T-helper 2 cell treated with Interferon-gamma antibody and Interleukin-4, amounts not matched to agents 100 ng/mL and 5 ng/mL, for 36 hours (primary cell): ENCODE measurements around the gene NRG2. TPM values are rescaled to one million over a fixed set of nuclear protein-coding genes. Genes with fewer than 3 reads are reported as not detected.

Experiments used
- intact Hi-C: fragments of 100-400 bp; cut with micrococcal nuclease; formaldehyde crosslinking; loops from one replicate; pipeline ENCODE4 v1.15.1; 2023
- total RNA-seq: library from RNA; stranded (reverse); gene quantifications from 2 replicates; pipeline ENCODE4 v1.2.3, GENCODE V29; 2022

NRG2 gene
- total RNA-seq, 1 donor from 2014 or later, result not detected

DNA sequence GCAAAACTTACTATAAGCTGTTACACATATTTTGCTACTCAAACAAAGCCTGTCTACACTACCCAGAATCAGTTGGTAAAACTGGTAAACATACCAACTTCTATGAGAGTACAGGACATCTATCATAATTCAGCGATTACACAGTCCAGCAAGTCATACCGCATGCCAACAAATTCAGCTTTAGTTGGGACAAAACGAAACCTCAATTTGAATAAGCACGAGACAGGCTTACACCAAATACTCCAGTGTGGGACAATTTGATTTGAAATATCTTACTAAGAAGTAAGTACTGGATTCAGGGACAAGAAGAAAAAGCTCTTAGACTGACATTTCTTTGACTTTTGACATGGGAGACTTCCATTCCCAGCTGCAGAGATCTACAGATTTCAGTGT is 2.0 kb downstream of the NRG2 start:
- intact Hi-C loops, result no loop called here

DNA sequence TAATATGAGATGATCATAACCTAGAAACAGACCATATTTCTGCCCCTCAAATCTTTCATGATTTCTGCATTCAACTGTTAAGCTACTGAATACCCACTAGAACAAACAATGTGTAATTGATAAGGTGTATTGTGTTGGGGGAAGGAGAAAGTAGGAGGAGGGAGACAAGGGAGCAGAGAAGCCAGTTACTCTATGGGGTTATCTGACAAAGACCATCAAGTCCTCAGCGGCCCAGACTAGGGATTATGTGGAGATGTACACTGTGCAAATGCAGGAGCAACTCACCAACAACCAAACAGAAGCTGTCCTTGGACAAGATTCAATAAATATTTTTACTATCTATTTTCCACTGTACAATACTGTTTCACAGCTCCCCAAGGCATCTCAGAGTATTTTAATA is 2.7 kb downstream of the NRG2 start:
- intact Hi-C loops, result no loop called here

DNA sequence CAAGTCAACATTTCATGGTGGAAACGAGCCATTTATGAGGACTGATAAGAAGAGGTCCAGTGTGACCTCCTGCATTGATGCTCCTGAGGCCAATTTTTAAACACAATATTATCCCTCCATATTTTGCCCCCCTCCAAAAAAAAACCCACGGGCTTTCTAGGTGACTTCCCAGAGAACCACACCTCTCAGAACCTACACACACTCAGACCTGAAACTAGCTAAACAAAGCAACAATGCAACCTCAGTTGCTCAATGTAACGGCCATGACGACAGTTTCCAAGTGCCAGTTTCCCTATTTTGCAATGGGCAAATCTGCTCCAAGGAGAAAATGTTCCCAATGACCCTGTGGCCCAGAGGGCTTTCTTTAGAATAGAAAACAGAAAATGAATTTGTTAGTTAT is 3.5 kb downstream of the NRG2 start:
- intact Hi-C loops, result no loop called here

DNA sequence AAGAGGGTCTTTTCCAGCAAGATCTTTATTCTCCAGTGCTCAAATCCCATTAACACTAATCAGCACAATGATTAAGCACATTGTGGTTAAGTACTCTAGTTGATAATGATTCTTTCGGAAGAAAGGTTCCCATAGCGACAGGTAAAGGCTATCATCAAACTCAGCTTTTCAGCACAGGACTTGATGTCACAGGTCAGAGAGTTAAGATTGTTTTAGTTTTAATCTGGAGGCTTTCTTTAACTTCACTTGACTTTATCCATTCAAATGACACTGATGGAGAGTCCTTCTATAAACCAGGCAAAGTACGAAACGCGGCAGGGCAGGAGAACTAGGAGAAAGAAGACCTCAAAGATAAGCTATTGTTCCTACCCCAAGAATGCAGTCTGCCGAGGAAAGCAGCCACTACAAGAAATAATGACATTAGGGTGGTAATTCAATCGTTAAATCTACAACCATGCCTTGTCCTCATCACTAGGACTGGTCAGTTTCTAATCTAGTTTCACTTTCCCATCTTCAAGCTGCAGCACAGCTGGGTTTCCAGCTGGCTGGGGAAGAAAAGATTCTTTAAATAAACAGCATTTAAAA is 4.6 kb downstream of the NRG2 start:
- intact Hi-C loops, result no loop called here

DNA sequence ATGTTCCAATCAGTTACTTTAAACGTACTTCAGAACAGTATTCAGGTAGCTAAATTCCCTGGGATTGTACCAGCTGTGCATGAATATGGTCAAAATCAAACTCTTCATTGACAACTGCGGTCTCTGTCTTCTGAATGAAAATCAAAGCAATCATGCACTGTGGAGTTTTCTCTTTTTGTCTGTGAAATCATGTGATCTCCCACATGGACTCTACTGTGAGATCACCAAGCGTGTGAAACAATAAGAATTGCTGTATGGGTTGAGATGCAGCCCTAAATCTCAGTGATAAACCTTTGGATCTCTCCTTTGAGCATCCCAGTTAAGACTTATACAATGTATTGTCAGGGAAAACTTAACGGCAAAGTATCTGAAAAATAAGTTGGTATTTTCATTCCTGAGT is 6.1 kb downstream of the NRG2 start:
- intact Hi-C loops, result no loop called here

DNA sequence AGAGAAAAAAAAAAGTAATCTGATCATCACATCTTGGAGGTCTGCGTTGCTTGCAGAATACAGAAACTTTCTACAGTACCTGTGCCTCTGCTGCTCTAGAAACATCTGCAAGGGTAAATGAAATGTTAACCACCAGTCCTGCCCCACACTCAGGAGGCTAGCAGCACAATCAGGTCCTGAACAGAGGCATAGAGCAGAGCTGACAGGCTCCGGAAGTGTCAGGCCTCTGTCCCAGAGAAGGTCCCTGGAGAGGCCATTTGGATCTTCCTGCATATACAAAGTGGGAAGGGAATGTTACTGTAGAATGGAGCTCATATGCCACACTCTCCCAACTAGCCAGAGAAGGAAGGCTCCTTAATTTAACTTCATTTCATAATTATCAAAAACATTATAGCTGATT is 7.2 kb downstream of the NRG2 start:
- intact Hi-C loops, result no loop called here

DNA sequence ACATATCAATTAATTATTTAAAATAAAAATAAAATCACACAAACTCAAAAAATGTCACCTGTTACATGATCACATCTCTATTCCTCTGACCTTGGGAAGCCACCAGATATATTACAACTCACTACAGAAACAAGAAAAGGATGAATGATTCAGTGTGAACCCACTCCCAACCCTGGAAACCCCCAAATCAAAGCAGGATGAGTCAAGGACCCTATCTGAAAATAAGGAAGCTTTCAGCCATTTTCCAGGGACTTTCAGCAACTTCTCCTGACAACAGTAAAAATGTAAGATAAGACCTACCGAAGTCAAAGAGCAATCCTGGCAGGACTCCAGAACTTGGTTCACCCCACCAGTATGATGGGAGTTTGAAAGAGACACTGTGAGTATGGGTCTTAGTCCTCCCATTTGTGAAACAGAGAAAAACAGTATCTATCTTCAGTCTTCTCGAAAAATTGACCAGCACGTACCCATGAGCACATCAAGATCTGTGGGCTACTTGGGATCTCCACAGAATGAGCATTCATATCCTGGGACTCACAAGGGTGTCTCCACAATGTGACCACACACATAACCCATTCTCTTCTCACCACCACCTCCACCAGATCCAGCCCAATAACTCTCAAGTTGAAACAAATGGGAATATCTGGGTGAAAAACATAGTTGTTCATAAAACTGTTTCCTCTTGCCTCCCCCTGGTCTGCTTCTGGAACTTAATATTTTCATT is 9.9 kb downstream of the NRG2 start:
- intact Hi-C loops, result no loop called here

DNA sequence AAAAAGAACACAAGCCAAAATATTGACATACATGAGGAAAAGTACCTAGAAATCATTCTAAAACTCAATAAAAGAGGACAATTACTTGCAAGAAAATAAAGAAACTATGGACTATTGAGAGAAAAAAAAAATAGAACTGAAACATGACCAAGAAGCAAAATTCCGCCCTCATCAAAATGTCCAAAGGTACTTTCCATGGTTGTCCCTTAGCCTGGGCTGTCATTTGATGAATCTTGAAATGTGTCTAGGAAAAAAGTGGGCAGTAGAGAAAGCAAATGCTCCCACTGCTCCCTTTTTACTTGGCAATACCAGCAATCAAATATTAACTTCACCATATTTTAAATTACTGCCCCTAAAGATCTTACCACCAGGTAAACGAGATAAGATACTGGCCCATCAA is 10.8 kb downstream of the NRG2 start:
- intact Hi-C loops, result no loop called here

DNA sequence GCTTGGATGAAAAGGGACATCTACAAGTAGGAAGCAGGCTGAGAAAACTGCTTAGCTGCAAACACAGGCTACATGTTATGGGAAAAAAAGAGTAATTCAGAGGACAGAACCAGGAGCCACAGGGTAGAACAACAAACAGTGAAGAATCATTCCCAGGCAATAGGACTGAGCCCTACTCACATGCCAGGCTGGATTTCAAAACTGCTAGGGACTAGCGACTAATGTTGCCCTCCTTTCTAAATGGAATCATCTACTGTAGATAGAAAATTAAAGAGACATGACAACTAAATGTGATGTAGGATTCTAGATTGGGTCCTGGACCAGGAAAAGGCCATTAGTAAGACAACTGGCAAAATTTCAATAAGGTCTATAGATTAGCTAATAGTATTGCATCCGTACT is 15.3 kb downstream of the NRG2 start:
- intact Hi-C loops, result no loop called here

DNA sequence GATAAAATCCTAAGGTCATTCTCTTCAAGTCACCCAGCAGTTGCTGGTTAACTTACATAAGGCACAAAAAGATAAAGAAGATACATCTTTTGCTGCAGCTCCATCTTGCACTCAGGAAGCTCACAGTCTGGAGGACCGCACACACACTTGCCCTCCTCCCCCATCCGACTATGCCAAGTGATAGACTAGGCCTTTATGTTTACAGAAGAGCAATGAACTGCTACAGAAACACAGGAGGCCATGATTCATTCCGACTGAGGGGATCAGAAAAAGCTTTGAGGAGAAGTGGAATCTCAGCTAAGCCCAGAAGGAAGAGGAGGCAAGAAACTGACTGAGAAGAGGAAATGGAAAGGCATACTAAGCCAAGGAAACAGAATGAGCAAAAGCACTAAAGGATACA is 17.4 kb downstream of the NRG2 start:
- intact Hi-C loops, result no loop called here

DNA sequence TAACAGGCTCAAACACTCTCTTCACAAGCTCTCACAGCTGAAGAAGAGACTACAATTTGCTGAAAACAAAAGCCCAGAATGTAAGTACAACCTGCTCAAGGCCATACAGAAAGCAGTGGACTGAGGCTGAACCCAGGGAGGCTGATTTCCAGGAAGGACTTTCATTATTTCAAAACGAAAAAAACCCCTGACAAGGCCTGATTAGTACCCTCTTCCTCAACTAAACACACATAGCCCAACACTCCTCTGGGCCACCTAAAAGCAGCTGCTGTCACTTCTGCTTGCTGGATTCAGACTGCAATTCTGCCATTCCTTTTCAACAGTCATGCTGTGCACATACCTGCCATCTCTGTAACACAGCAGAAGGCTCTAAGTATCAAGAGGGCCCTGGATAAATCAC is 18.2 kb downstream of the NRG2 start:
- intact Hi-C loops, result no loop called here

DNA sequence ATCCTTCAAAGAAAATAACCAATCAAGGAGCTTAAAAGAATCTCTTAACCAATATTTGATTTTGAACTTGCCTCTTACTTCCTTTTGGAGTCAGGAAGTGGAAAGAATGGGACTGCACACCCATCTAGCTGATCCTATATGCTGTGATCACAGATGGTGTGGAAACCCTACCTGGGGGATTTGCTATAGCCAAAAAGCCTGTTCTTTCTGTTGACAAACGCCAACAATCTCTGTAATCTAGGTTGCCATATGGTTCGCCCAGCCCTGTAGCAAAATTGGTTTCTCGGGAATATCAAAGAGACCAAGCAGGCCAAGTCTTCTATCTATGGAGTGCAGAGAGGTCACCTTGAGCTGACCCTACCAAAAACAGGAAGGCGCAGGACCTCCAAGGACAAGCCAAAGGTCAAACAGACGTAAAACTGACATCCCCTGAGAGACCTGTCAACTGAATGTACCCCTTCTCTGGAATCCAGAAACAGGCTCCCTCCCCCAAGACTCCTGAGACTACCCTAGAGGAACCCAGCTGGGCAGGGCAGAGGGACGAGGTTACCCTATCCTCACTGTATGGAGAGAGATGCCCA is 19.4 kb downstream of the NRG2 start:
- intact Hi-C loops, result no loop called here

DNA sequence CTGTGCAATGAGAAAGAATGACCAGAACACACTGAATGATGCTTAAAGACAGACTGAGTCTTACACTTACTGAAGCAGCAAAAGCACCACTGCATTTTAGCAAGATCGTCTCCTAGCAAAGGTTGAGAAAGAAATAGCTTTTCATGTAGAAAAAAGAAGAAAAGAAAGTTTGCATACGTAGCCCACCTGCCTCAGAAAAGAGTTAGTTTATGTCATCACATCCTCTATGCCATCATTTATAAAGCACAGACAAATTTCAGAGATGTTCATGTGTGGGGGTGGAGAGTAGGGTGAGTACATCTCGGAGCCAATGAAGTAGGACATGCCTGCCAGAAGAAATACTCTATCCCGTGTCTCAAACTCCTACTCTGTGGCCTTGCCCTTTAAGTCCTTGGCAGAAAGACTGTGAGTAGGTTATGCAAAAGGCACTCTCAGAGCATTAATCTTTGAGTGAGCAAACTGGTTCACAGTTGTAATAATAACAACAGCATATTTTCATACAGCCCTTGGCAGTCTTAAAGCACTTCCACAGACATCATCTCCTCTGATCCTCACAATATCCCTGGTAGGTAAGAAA is 22.4 kb downstream of the NRG2 start:
- intact Hi-C loops, result no loop called here

DNA sequence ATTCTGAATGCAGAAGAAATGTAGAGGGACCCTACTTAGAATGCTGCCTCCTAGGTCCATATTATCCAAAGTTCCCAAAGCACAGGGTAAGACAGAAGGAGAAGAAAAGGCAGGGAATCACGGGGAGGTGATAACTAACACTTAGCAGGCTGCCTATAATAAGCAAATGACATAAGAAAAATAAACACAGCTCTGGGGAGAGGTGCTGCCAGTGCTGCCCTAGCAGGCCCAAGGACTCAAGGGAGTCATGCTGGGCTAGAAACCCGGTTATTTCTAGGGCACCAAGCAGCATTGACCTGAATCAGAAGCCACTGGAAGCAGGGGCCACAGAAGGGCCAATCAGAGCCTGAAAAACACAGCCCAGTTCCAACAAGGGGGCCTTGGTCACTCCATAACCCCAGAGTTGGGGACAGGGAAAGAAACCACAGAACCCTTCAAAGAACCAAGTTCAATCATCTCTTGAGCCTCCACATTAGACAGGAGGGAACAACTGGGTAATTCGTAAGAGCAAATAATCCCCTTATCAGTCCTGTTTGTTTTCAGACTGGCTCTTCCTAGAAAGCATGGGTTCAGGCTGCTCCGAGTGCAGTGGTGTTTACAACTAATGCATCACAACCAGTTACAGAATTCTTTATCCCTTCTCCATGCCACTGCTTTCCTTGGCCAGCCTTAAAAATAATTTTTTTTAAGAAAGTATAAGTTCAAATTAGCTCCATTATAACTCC is 24.0 kb downstream of the NRG2 start:
- intact Hi-C loops, result no loop called here

DNA sequence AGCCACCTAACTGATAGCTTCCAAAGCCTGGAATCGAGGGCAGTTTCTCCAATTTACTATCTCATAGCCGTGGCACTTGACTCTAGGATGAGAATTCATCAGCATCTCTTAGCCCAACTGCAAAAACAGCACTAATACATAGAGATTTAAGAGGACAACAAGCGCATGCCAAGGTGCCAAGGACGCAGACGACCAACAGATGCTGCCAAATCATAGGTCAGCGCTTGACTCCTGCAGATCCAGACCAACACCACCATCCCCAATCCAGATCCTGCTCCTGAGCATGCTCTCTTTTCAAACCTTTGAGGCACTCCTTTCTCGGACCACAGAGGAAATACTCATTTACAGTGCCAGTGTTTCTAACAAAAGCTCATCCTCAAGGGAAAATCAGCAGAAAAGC is 24.6 kb downstream of the NRG2 start:
- intact Hi-C loops, result no loop called here

DNA sequence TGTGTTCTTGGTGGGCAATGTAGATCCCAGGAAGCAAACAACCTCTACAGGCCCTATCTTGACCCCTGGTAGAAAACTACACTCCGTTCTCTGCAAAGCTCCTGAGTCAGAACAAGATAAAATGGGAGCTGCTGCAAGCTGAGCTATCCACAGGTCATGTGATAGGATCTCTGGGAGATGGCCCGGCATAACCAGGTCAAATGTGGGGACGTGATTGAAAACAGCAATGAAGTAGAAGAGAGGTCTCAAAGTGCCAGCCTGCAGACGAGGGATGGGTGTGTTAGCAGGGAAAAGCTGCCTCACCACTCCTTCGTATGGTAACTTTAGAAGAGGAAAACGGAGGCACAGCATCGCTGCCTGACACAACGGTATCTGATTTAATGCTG is 25.0 kb downstream of the NRG2 start:
- intact Hi-C loops, result no loop called here

DNA sequence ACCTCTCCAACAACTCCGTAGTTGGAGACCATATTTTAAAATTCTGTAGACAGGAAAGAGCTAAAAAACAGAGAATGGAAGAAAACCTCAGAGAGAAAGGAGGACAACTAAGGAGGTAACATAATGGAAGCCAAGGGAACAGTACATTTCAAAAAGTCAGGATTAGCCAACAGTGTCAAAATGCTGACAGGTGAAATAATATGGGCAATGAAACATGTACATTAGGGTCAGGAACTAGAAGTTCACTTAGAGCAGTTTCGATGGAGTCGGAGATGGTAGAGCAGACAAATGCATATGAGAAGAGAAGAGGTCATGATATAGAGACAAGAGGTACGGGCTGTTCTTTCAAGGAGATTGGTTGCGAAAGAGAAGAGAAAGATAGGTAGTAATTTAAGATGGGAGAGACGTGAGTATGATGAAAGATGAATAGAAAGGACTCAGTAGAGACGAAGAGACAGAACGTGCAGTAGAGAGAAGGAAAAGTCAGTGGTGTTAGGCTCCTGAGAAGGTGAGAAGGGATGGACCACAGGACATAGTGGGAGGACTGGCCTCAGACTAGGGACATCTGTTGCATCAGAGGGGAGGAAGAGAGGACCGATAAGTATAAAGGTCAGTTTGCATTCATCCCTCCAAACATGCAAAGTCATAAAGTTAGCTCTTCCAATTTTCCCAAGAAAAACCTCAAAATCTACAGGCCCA is 25.6 kb downstream of the NRG2 start:
- intact Hi-C loops, result no loop called here

DNA sequence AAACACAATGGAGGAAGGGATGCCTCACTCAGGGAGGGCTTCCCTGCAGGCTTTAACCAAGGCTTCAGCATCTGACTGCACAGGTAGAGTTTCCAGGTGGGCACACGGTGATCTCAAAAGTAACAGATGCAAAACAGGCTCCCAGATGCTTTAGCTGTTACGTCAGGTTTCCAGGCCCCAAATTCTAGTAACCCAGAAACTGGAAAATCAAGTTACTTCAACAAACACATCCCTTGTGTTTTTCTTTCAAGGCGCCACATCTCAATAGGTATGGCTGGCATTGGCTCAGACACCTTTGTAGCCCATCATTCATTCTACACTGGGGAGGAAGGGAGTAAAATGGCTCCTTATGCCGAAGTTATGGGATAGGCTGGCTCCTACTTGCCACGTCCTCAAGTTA is 27.4 kb downstream of the NRG2 start:
- intact Hi-C loops, result no loop called here

DNA sequence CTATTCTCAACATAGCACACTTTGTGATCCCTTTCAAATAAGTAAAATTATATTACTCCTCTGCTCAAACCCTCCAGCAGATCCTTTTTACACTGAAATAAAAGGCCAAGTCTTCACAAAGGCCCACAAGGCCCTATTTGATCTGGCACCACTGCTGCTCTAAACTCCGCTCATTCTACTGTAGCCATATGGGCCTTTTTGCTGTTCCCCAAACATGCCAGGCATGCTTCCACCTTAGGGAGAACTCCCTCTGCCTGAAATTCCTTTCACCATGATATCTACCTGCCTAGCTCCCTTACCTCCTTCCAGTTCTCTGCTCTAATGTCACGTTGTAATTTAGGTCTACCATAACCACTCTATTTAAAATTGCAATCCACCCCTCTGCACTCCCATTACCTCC is 28.3 kb downstream of the NRG2 start:
- intact Hi-C loops, result no loop called here

DNA sequence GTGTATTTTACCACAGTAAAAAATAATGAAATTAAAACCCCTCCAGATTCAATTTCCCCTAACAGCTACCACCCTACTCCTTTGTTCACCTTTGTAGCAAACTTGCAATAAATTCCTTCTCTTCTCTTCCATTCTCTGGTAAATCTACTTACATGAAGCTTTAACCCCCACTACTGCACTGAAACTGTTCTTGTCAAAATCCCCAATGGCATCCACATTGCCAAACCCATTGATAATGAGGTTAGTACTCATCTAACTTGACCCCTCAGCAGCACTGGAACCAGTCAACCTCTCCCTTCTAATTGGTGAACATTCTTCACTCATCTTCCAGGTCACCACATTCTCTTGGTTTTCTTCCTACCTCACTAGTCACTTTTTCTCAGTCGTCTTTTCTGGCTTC is 29.6 kb downstream of the NRG2 start:
- intact Hi-C loops, result no loop called here

DNA sequence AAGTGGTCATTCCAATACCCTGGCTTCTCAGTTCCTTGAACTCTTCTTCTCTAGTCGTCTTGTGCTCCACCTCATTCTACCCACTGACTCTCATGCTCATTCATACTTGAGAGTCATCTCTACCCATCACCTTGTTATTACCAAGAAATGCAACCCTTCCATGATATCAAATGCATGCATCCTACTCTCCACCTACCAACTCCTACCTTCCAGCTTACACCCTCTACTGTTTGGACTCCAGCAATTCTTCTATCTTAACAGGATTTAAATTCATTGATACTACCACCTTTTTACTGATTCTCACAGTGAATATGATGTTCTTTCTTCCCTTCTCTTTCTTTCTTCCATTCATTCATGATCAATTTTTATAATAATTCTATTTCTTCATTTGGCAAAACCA is 30.7 kb downstream of the NRG2 start:
- intact Hi-C loops, result no loop called here
